Omental fat pad (tissue), 4 donors: ENCODE results near the gene CAMK2A. TPM values are rescaled to one million over a fixed set of nuclear protein-coding genes. Genes with fewer than 3 reads are reported as not detected.

Source experiments
- ATAC-seq: fragments of 150-250 bp; one replicate; pipeline ENCODE4 v1.9.1; 2016; ENCODE audit warnings: mild to moderate bottlenecking, moderate library complexity; ENCODE audit not compliant: low FRiP score
- DNase-seq: peaks from one replicate; pipeline ENCODE4 v3.0.0-alpha.2; 2019; ENCODE audit warnings: low spot score
- CTCF ChIP-seq, 3 donors: fragments of 450-650 bp; IDR thresholded peaks; one replicate each; pipeline ENCODE4 v1.5.1; 2016 to 2017; ENCODE audit warnings: antibody characterized with exemption in 3 of 3, mild to moderate bottlenecking in 3 of 3, moderate library complexity in 2 of 3
- total RNA-seq, 4 donors: library from RNA; depleted of rRNA; stranded (reverse); fragments of >200 nt; gene quantifications; one replicate each; pipeline ENCODE4 v1.1.0, GENCODE V29; 2016

The CAMK2A gene
- total RNA-seq, 4 donors from 2014 or later, result 0.28 to 2.9 TPM; not detected in 2

- DNase-seq (no peak), ATAC-seq (no peak)
- TF ChIP-seq CTCF (IDR thresholded peaks at IDR 0.05), result no peak
These were observed 92.1 kb downstream of the CAMK2A start for GRCh38 chr5:150197476-150197875.

GRCh38 chr5:150196986-150197385 is 92.6 kb downstream of the CAMK2A start:
- no peak for DNase-seq
- ATAC-seq, result no peak
- TF ChIP-seq CTCF (IDR thresholded peaks at IDR 0.05), result no peak

- DNase-seq (no peak), ATAC-seq (no peak)
- TF ChIP-seq CTCF (IDR thresholded peaks at IDR 0.05), result no peak
These were observed 93.1 kb downstream of the CAMK2A start for GRCh38 chr5:150196514-150196913.

- ATAC-seq (no peak), DNase-seq (no peak)
- TF ChIP-seq CTCF (IDR thresholded peaks at IDR 0.05), result no peak
These were observed 93.7 kb downstream of the CAMK2A start for GRCh38 chr5:150195736-150196485.

- no peak for TF ChIP-seq CTCF (IDR thresholded peaks at IDR 0.05)
- DNase-seq (no peak), ATAC-seq (no peak)
These were observed 97.1 kb downstream of the CAMK2A start for GRCh38 chr5:150192462-150192861.

GRCh38 chr5:150190987-150191386 is 98.6 kb downstream of the CAMK2A start:
- ATAC-seq (no peak), DNase-seq (no peak)
- no peak for TF ChIP-seq CTCF (IDR thresholded peaks at IDR 0.05)

- no peak for DNase-seq
- no peak for ATAC-seq
- TF ChIP-seq CTCF (IDR thresholded peaks at IDR 0.05), result no peak
These were observed 99.0 kb downstream of the CAMK2A start for GRCh38 chr5:150190503-150190979.
